GM12801 (cell line): ENCODE results near the gene ANTXR2.

Experiments used
- CTCF ChIP-seq: IDR thresholded peaks from one replicate; pipeline ENCODE4 v1.5.1; 2011; ENCODE audit warnings: control low read depth; ENCODE audit not compliant: insufficient read length; ENCODE audit errors: extremely low read depth

Gene ANTXR2

GRCh38 chr4:80079255-80079923 lies 6.4 kb upstream of the ANTXR2 start:
- no peak for TF ChIP-seq CTCF

GRCh38 chr4:80078346-80079092 lies 5.5 kb upstream of the ANTXR2 start:
- no peak for TF ChIP-seq CTCF

DNA sequence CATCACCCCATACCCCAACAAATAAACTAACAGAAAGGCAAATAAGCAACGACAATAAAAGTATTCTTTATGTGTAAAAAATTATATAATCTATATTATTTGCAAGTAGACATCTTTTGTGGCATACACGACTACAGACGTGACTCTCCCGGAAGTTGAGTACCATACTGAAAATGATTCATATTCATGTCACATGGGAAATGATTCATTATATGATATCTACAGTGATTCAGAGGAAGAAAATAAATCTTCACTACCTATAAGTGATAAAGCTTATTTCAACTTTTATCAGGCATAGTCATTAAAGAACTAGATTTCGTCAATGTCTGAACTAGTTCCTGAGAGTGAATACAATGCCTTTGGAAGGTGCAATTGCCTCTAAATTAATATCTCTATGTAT lies 4.6 kb upstream of the ANTXR2 start:
- TF ChIP-seq CTCF = no peak

- TF ChIP-seq CTCF = no peak
Observed at GRCh38 chr4:80076681-80077080, 3.7 kb upstream of the ANTXR2 start.

DNA sequence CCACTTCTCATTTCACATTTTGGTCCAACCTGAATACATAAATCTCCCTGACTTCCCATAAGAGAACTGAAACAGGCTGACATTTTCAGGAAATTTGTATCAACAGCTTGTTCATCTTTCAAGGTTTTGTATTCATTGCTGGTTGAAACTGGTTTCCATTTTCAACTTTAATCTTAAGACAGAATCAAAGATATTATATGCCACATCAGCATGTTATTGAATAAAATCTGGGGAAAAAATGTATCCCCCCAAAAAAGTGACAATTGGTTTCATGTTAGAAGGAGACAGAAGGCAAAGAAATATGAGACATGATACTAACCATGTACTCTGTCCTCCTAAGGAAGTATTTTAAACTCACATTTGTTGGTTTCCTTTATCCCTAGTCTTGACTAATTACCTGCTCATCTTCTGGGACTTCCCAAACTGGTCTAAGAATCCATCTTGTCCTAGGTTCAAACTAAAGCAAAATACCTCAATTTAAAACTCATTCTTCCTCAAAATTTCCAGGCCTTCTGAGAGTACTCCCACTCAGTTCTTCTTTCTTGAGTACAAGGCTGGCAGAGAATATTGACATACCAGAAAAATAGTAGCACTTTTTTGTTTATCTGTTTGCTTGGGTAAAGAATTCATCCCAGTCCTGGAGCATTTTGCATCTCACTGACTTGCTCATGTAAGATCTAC lies 3.1 kb upstream of the ANTXR2 start:
- TF ChIP-seq CTCF = no peak

- no peak for TF ChIP-seq CTCF
Observed at GRCh38 chr4:80074651-80075050, 1.6 kb upstream of the ANTXR2 start.

DNA sequence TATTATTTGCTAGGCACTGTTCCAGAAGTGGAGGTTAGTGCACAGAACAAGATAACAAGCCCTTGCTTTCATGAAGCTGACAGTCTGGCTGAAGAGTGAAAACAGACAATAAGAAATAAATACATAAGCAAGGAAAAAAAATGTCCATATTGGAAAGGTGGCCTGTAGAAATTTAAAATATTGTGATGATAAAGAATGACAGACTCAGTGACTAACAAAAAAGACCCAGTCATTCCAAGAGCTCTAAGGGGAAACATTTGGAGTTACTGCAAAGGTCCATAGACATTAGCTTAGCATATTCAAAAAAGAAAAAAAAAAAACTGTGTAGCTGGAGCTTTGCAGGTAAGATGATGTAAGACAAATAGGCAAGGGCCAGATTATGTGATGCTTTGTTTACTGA lies 1.0 kb upstream of the ANTXR2 start:
- TF ChIP-seq CTCF = no peak
